Panc1 (cell line): ENCODE results near the gene DENND2D.

Experiments
- CTCF ChIP-seq: fragments of 450-650 bp; IDR thresholded peaks from 2 replicates; pipeline ENCODE4 v1.5.1; 2017; ENCODE audit warnings: mild to moderate bottlenecking
- POLR2AphosphoS5 ChIP-seq: IDR thresholded peaks from 2 replicates; pipeline ENCODE4 v1.6.1; 2012; ENCODE audit warnings: mild to moderate bottlenecking, low read depth, low read length, moderate library complexity

GRCh38 chr1:111225091-111225490 is 24.6 kb upstream of the DENND2D start:
- TF ChIP-seq CTCF, result no peak
- TF ChIP-seq POLR2AphosphoS5, result no peak
